DND-41 (cell line): ENCODE results near the gene TSPAN14.

ENCODE experiments used
- ATAC-seq: fragments of 200-7000 bp; cut with Tn5 transposase; 3 replicates; pipeline ENCODE4 v1.9.1; 2021; ENCODE audit warnings: low read depth; ENCODE audit not compliant: insufficient read depth
- DNase-seq: peaks from one replicate; pipeline ENCODE4 v3.0.0-alpha.2; 2020
- H2AFZ ChIP-seq: 2 replicates; pipeline ENCODE4 v1.6.0; 2012; ENCODE audit warnings: low read depth, low read length
- H3K27ac ChIP-seq: 2 replicates; pipeline ENCODE4 v1.5.1; 2012; ENCODE audit warnings: low read length, inconsistent platforms
- H3K27me3 ChIP-seq: fragments of 200-600 bp; sonication (generic); 2 replicates; pipeline ENCODE4 v1.6.0; 2012; ENCODE audit warnings: low read length, mild to moderate bottlenecking, inconsistent platforms; ENCODE audit not compliant: insufficient read depth, poor library complexity
- H3K36me3 ChIP-seq: 2 replicates; pipeline ENCODE4 v1.5.1; 2012; ENCODE audit warnings: low read length, inconsistent platforms; ENCODE audit not compliant: insufficient read depth
- H3K4me1 ChIP-seq: 2 replicates; pipeline ENCODE4 v1.5.1; 2012; ENCODE audit warnings: mild to moderate bottlenecking, low read length; ENCODE audit not compliant: insufficient read depth
- H3K4me2 ChIP-seq: 2 replicates; pipeline ENCODE4 v1.6.0; 2012; ENCODE audit warnings: mild to moderate bottlenecking, moderate library complexity, low read length, inconsistent platforms; ENCODE audit not compliant: insufficient read depth
- H3K4me3 ChIP-seq, 2 experiments: fragments of 200-600 bp in 1 of 2; shearing (Covaris generic) in 1 of 2; 2 replicates each; pipeline ENCODE4 v1.5.1; 2012 to 2016; ENCODE audit warnings: inconsistent platforms in 2 of 2, low read length in 2 of 2, mild to moderate bottlenecking in 2 of 2, low read depth in 1 of 2, moderate library complexity in 1 of 2
- H3K79me2 ChIP-seq: 2 replicates; pipeline ENCODE4 v1.6.0; 2012; ENCODE audit warnings: low read length, inconsistent platforms; ENCODE audit not compliant: insufficient read depth
- H3K9ac ChIP-seq: 2 replicates; pipeline ENCODE4 v1.6.0; 2012; ENCODE audit warnings: low read depth, mild to moderate bottlenecking, inconsistent platforms, low read length, moderate library complexity
- H3K9me3 ChIP-seq: 2 replicates; pipeline ENCODE4 v1.5.1; 2012; ENCODE audit warnings: low read length, moderate library complexity, mild to moderate bottlenecking, inconsistent platforms; ENCODE audit not compliant: insufficient read depth, severe bottlenecking
- H4K20me1 ChIP-seq: 2 replicates; pipeline ENCODE4 v1.6.0; 2012; ENCODE audit warnings: low read length; ENCODE audit not compliant: insufficient read depth
- EZH2 ChIP-seq: IDR thresholded peaks from 3 replicates; pipeline ENCODE4 v1.6.1; 2012; ENCODE audit warnings: borderline replicate concordance, low read depth, mild to moderate bottlenecking, moderate library complexity, low read length, inconsistent platforms; ENCODE audit not compliant: severe bottlenecking
- TF ChIP-seq, protein P1 (sequence below): IDR thresholded peaks from 2 replicates; pipeline ENCODE4 v1.5.1; 2012; ENCODE audit warnings: borderline replicate concordance, low read length, moderate library complexity, mild to moderate bottlenecking; ENCODE audit not compliant: poor library complexity, severe bottlenecking; ENCODE audit errors: extremely low read depth

TSPAN14 gene

DNA sequence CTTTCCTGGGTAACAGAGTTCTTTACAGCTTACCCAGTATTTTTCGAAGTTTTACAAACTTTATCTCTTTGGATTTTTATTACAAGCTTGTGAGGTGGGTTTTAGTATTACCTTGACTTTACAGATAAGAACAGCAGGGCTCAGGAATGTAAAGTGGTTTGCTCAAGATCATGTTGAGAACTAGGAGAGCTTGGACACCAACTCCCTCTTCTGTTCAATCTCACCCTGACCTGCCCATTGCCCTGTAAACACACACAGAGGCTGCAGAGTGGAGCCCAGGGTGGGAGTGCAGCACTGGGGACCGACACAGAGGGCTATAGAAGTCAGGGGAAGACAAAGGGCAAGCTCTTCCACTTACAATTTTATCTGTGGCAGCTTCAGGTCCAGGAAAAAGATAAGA is 4.6 kb upstream of the TSPAN14 start:
- H3K27me3 ChIP-seq: peaks cover 8% of the 10 kb centered on the region
- H3K9me3 ChIP-seq: no peaks in the 10 kb centered on the region
- ATAC-seq: no peak
- H3K27ac ChIP-seq: no peak overlapping the region
- H3K36me3 ChIP-seq: no peaks in the 10 kb centered on the region; the same call in 1 of the 2 replicates
- no peak for TF ChIP-seq EZH2
- TF ChIP-seq, protein P1, sequence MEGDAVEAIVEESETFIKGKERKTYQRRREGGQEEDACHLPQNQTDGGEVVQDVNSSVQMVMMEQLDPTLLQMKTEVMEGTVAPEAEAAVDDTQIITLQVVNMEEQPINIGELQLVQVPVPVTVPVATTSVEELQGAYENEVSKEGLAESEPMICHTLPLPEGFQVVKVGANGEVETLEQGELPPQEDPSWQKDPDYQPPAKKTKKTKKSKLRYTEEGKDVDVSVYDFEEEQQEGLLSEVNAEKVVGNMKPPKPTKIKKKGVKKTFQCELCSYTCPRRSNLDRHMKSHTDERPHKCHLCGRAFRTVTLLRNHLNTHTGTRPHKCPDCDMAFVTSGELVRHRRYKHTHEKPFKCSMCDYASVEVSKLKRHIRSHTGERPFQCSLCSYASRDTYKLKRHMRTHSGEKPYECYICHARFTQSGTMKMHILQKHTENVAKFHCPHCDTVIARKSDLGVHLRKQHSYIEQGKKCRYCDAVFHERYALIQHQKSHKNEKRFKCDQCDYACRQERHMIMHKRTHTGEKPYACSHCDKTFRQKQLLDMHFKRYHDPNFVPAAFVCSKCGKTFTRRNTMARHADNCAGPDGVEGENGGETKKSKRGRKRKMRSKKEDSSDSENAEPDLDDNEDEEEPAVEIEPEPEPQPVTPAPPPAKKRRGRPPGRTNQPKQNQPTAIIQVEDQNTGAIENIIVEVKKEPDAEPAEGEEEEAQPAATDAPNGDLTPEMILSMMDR: no peak
- no peak overlapping the region for H3K9ac ChIP-seq
- DNase-seq: no peak
- no peaks in the 10 kb centered on the region for H4K20me1 ChIP-seq
- H3K4me2 ChIP-seq: no peak overlapping the region
- H3K4me1 ChIP-seq: peaks cover 6% of the 10 kb centered on the region
- no peaks in the 10 kb centered on the region for H3K79me2 ChIP-seq
- H2AFZ ChIP-seq: no peak overlapping the region
- no peak overlapping the region for H3K4me3 ChIP-seq

DNA sequence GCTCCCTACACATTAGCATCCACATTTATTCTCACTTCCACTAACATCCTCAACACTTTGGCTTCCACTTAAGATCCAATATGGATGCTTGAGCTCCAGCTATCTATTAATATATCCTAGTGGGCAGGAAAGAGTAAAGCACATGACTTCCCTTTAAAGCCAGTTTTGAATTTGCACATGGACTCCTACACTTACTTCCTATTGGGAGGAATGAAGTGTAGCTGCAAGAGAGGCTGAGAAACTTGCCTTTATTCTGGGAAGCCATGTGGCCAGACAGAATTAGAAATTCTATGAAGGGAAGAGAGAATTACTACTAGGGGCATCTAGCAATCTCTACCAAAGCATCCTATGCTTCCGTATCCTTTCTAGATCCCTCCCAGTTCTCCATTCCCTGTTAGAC is 3.0 kb upstream of the TSPAN14 start:
- Histone ChIP-seq H3K79me2 (peaks cover 13% of the 10 kb centered on the region), H3K4me2 (no peak overlapping the region), H3K4me1 (peaks cover 18% of the 10 kb centered on the region), H3K4me3 (no peak overlapping the region), H3K9ac (no peak overlapping the region), H3K27me3 (peaks cover 8% of the 10 kb centered on the region), H2AFZ (no peak overlapping the region), H3K36me3 (no peaks in the 10 kb centered on the region; the same call in 1 of the 2 replicates), H4K20me1 (peaks cover 14% of the 10 kb centered on the region), H3K27ac (no peak overlapping the region), H3K9me3 (no peaks in the 10 kb centered on the region)
- no peak for ATAC-seq
- no peak for DNase-seq
- TF ChIP-seq, protein P1: no peak
- no peak for TF ChIP-seq EZH2

DNA sequence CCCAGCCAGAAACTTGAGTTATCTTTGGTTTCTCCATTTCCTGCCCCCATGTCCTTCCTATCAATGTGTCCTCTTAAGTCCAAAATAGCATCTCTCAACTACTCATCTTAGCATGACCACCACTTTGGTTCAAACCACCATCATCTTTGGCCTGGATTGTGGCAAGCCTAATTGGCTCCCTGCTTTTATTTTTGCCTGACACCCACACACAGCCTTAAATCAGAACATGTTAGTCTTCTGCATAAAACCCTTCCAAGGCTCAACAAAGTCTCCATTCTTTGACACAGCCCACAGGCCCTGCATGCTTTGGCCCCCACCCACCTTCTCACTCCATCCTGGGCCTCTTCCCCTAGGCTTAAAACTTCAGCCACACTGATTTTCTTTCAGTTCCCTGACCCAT is 2.0 kb upstream of the TSPAN14 start:
- H3K4me2 ChIP-seq: no peak overlapping the region
- H3K36me3 ChIP-seq: no peaks in the 10 kb centered on the region; the same call in 1 of the 2 replicates
- no peak for TF ChIP-seq EZH2
- TF ChIP-seq, protein P1: no peak
- H3K4me3 ChIP-seq: no peak overlapping the region
- H3K9me3 ChIP-seq: no peaks in the 10 kb centered on the region
- peaks cover 17% of the 10 kb centered on the region for H4K20me1 ChIP-seq
- H3K79me2 ChIP-seq: peaks cover 17% of the 10 kb centered on the region
- H3K27me3 ChIP-seq: peaks cover 4% of the 10 kb centered on the region
- ATAC-seq: no peak
- H3K4me1 ChIP-seq: peaks cover 22% of the 10 kb centered on the region
- DNase-seq: no peak
- H3K27ac ChIP-seq: no peak overlapping the region
- no peak overlapping the region for H3K9ac ChIP-seq
- H2AFZ ChIP-seq: no peak overlapping the region

DNA sequence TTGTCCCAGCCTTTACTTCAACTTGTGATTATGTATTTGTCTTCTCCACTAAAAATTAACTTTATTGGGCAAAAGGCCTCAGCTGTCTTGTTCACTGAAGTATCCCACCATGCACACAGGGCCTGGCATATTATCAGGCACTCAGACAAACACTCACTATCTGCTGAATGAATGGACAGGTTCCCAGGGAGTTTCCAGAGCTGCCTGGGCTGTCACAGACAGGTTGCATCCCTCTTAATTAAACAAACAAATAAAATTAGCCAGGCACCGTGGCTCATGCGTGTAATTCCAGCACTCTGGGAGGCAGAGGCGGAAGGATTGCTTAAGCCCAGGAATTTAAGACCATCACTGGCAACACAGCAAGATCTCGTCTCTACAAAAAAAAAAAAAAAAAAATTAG is 1.5 kb upstream of the TSPAN14 start:
- no peak overlapping the region for H3K4me3 ChIP-seq
- H3K27me3 ChIP-seq: peaks cover 3% of the 10 kb centered on the region
- no peak for DNase-seq
- peaks cover 19% of the 10 kb centered on the region for H4K20me1 ChIP-seq
- H3K4me2 ChIP-seq: no peak overlapping the region
- no peak for ATAC-seq
- no peak for TF ChIP-seq EZH2
- TF ChIP-seq, protein P1: no peak
- H3K4me1 ChIP-seq: peaks cover 25% of the 10 kb centered on the region
- no peaks in the 10 kb centered on the region for H3K9me3 ChIP-seq
- H3K79me2 ChIP-seq: peaks cover 20% of the 10 kb centered on the region
- H2AFZ ChIP-seq: no peak overlapping the region
- H3K27ac ChIP-seq: no peak overlapping the region
- H3K9ac ChIP-seq: no peak overlapping the region
- no peaks in the 10 kb centered on the region; the same call in 1 of the 2 replicates for H3K36me3 ChIP-seq
